Transverse colon (tissue), 3 donors: ENCODE results near the gene STOML3.

ENCODE experiments used
- CTCF ChIP-seq, 5 experiments: fragments of 200-600 bp in 3 of 5; fragments of 450-650 bp in 2 of 5; sonication (generic) in 3 of 5; IDR thresholded peaks; 1 replicate in 2 of 5; 2 replicates in 3 of 5; pipeline ENCODE4 v1.5.1; 2016 to 2017; ENCODE audit warnings: antibody characterized with exemption in 5 of 5, inconsistent platforms in 3 of 5, mild to moderate bottlenecking in 2 of 5, moderate library complexity in 1 of 5
- EP300 ChIP-seq: sonication (generic); formaldehyde crosslinking; IDR thresholded peaks from one replicate; pipeline ENCODE4 v1.6.1; 2017; ENCODE audit warnings: antibody characterized with exemption, low read depth
- POLR2A ChIP-seq: fragments of 450-650 bp; IDR thresholded peaks from one replicate; pipeline ENCODE4 v1.6.1; 2016; ENCODE audit warnings: antibody characterized with exemption, mild to moderate bottlenecking, moderate library complexity

GRCh38 chr13:38950987-38951386, 39.6 kb downstream of the STOML3 start:
- TF ChIP-seq POLR2A (no peak), CTCF (IDR thresholded peaks at IDR 0.05) (no peak), EP300 (no peak)
